ENCODE measurements around the gene RPL10A. TPM values are rescaled to one million over a fixed set of nuclear protein-coding genes. Genes with fewer than 3 reads are reported as not detected.

RPL10A gene
- total RNA-seq, 1 experiment from 2014 or later: 828 TPM

GRCh38 chr6:35463292-35463691, 4.9 kb upstream of the RPL10A start:
- no peak for DNase-seq
- TF ChIP-seq, protein P1, sequence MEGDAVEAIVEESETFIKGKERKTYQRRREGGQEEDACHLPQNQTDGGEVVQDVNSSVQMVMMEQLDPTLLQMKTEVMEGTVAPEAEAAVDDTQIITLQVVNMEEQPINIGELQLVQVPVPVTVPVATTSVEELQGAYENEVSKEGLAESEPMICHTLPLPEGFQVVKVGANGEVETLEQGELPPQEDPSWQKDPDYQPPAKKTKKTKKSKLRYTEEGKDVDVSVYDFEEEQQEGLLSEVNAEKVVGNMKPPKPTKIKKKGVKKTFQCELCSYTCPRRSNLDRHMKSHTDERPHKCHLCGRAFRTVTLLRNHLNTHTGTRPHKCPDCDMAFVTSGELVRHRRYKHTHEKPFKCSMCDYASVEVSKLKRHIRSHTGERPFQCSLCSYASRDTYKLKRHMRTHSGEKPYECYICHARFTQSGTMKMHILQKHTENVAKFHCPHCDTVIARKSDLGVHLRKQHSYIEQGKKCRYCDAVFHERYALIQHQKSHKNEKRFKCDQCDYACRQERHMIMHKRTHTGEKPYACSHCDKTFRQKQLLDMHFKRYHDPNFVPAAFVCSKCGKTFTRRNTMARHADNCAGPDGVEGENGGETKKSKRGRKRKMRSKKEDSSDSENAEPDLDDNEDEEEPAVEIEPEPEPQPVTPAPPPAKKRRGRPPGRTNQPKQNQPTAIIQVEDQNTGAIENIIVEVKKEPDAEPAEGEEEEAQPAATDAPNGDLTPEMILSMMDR (IDR thresholded peaks at IDR 0.05; ENCODE audit: unreplicated experiment): no peak
- H3K36me3 Mint-ChIP-seq (ENCODE audit: insufficient read depth, unreplicated experiment): peaks cover 25% of the 10 kb centered on the region
- peaks cover 16% of the 10 kb centered on the region for H3K4me1 Mint-ChIP-seq (ENCODE audit: low read depth, unreplicated experiment)
- intact Hi-C loops (cut with micrococcal nuclease; ENCODE audit: unreplicated experiment): no loop called here
- no peaks in the 10 kb centered on the region for H3K9me3 Mint-ChIP-seq (ENCODE audit: low read depth, unreplicated experiment)
- BruUV-seq (replicated peaks): no TSS peak
- H3K27me3 Mint-ChIP-seq (ENCODE audit: unreplicated experiment): no peaks in the 10 kb centered on the region
- no peak overlapping the region for H3K4me3 Mint-ChIP-seq (ENCODE audit: low read depth, unreplicated experiment)
- CTCF ChIA-PET: no interaction called here
- H3K27ac Mint-ChIP-seq (ENCODE audit: unreplicated experiment): no peak overlapping the region

DNA sequence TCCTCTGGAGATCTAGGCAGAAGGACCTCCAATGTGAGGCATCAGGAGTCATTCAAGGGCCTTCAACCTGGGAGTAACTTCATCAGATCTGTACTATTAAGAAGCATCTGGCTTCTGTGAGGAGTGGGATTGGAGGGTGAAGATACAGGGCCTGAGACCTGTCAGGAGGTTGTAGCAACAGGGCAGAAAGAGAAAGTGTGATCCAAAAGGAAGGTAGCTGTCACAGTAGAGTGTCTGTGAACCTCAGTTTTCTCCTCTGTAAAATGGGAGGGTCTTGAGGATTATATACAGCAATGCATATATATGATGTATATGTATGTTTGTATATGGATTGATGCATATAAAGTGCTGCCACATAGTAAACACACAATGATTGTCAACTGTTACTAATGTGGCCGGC, 2.6 kb upstream of the RPL10A start:
- TF ChIP-seq, protein P1 (IDR thresholded peaks at IDR 0.05; ENCODE audit: unreplicated experiment): no peak
- Mint-ChIP-seq H3K36me3 (ENCODE audit: insufficient read depth, unreplicated experiment) (peaks cover 42% of the 10 kb centered on the region), H3K4me1 (ENCODE audit: low read depth, unreplicated experiment) (peaks cover 29% of the 10 kb centered on the region), H3K27me3 (ENCODE audit: unreplicated experiment) (no peaks in the 10 kb centered on the region), H3K9me3 (ENCODE audit: low read depth, unreplicated experiment) (no peaks in the 10 kb centered on the region), H3K4me3 (ENCODE audit: low read depth, unreplicated experiment) (no peak overlapping the region), H3K27ac (ENCODE audit: unreplicated experiment) (no peak overlapping the region)
- CTCF ChIA-PET: interaction anchor here (0.8 kb wide), 1 partner anchor 124 kb away, joined by 3 read pairs; no protein-coding TSS in a partner anchor
- no TSS peak for BruUV-seq (replicated peaks)
- intact Hi-C loops (cut with micrococcal nuclease; ENCODE audit: unreplicated experiment): loop anchor here (5.0 kb wide), 1 partner anchor 123 kb away; the partner anchor contains the start of gene PPARD
- DNase-seq: no peak

DNA sequence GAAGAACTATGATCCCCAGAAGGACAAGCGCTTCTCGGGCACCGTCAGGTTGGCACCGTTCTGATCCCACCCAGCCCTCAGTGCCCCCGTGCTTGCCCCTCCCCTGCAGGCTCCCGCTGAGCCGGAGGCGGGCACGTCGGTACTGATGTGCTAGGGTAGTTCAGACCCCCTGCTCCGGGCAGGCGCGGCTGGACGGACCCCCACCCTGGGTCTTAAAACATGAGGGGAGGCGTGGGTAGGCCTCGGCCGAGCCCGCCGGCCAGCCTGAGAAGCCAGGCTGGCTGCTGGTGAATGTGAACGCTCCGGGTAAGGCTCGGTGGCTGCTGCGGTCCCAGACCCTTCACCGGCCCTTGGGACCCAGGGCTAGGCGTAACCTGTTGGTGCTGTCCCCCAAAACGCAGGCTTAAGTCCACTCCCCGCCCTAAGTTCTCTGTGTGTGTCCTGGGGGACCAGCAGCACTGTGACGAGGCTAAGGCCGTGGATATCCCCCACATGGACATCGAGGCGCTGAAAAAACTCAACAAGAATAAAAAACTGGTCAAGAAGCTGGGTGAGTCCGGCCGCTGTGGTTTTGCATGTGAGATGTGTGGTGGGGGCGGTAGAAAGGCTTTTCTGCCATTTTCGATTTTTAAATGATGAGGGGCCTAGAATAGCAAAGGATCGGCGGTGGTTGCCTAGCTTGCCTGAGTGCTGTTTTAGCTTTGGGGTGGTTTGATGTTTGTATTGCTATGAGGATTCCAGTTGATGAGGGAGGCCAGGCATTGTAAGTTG, 964 bp downstream of the RPL10A start:
- H3K36me3 Mint-ChIP-seq (ENCODE audit: insufficient read depth, unreplicated experiment): peaks cover 76% of the 10 kb centered on the region
- TF ChIP-seq, protein P1 (IDR thresholded peaks at IDR 0.05; ENCODE audit: unreplicated experiment): no peak
- peak overlapping the region; percentile 100 for H3K27ac Mint-ChIP-seq (ENCODE audit: unreplicated experiment)
- H3K9me3 Mint-ChIP-seq (ENCODE audit: low read depth, unreplicated experiment): no peaks in the 10 kb centered on the region
- intact Hi-C loops (cut with micrococcal nuclease; ENCODE audit: unreplicated experiment): loop anchor here (1.0 to 5.0 kb wide), 2 partner anchors 127 to 172 kb away; partner anchors contain the start of genes DEF6 and PPARD
- no TSS peak for BruUV-seq (replicated peaks)
- peaks cover 33% of the 10 kb centered on the region for H3K4me1 Mint-ChIP-seq (ENCODE audit: low read depth, unreplicated experiment)
- DNase-seq: no peak
- no peaks in the 10 kb centered on the region for H3K27me3 Mint-ChIP-seq (ENCODE audit: unreplicated experiment)
- CTCF ChIA-PET: interaction anchor here (1.2 to 1.7 kb wide), 2 partner anchors 17 to 151 kb away, joined by 3 to 6 read pairs; partner anchors contain the start of gene FANCE
- peak overlapping the region; percentile 98 for H3K4me3 Mint-ChIP-seq (ENCODE audit: low read depth, unreplicated experiment)

DNA sequence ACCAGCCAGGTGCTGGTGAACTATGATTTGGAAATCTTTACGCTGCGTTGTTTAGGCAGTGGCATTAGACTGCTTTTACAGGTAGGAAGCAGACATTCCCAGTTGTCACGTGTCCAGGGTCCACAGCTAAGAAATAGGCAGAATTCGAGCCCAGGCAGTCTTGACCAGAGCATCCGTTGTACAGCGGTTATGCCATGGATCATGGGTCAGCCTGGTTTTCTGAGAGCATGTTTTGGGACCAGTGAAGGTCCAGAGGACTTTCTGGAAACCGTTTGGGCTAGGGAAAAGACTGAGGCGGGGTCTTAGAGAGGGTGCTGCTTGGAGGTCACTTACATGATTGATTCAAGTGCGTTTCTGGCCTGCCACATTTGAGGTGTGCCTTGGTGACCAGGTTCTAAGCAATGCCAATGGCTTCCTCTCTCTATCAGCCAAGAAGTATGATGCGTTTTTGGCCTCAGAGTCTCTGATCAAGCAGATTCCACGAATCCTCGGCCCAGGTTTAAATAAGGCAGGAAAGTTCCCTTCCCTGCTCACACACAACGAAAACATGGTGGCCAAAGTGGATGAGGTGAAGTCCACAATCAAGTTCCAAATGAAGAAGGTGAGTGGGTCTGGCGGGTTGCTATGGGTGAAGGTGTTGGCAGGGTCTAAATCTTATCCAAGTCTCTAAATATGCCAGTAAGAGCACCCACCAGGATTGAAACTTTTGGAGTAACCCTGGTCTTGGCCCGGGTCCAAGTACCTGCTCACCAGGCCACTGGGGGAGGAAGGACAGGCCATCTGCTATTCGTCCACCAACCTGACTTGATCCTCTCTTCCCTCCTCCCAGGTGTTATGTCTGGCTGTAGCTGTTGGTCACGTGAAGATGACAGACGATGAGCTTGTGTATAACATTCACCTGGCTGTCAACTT, 1.8 kb downstream of the RPL10A start:
- Mint-ChIP-seq H3K27ac (ENCODE audit: unreplicated experiment) (peak overlapping the region; percentile 100), H3K4me3 (ENCODE audit: low read depth, unreplicated experiment) (peak overlapping the region; percentile 98), H3K27me3 (ENCODE audit: unreplicated experiment) (no peaks in the 10 kb centered on the region), H3K4me1 (ENCODE audit: low read depth, unreplicated experiment) (peaks cover 33% of the 10 kb centered on the region), H3K36me3 (ENCODE audit: insufficient read depth, unreplicated experiment) (peaks cover 84% of the 10 kb centered on the region), H3K9me3 (ENCODE audit: low read depth, unreplicated experiment) (no peaks in the 10 kb centered on the region)
- TF ChIP-seq, protein P1 (IDR thresholded peaks at IDR 0.05; ENCODE audit: unreplicated experiment): no peak
- BruUV-seq (replicated peaks): no TSS peak
- CTCF ChIA-PET: interaction anchor here (1.7 kb wide), 1 partner anchor 21 kb away, joined by 4 read pairs; no protein-coding TSS in a partner anchor
- intact Hi-C loops (cut with micrococcal nuclease; ENCODE audit: unreplicated experiment): loop anchor here (5.0 kb wide), 1 partner anchor 128 kb away; the partner anchor contains the start of gene PPARD
- peak; percentile 50 for DNase-seq

All from Calu3 (cell line).